Gastrocnemius medialis (tissue), 4 donors: ENCODE results near the gene FCER1G. TPM values are rescaled to one million over a fixed set of nuclear protein-coding genes. Genes with fewer than 3 reads are reported as not detected.

Experiments used
- ATAC-seq, 2 donors: fragments of 150-250 bp; one replicate each; pipeline ENCODE4 v1.9.1; 2016
- DNase-seq, 2 donors: peaks; one replicate each; pipeline ENCODE4 v3.0.0-alpha.2; 2019
- H3K27ac ChIP-seq, 4 donors: fragments of 200-600 bp; sonication (generic); 1 replicate in 1 of 4; 2 replicates in 3 of 4; pipeline ENCODE4 v1.5.1; 2016 to 2018; ENCODE audit warnings: mild to moderate bottlenecking in 2 of 4, moderate library complexity in 1 of 4
- H3K27me3 ChIP-seq, 3 donors: fragments of 200-600 bp; sonication (generic) in 2 of 3; 1 replicate in 1 of 3; 2 replicates in 2 of 3; pipeline versions ENCODE4 v1.5.1 to v1.6.0; 2016 to 2019; ENCODE audit warnings: mild to moderate bottlenecking in 1 of 3, moderate library complexity in 1 of 3
- H3K36me3 ChIP-seq, 2 donors: fragments of 200-600 bp; sonication (generic) in 1 of 2; one replicate each; pipeline ENCODE4 v1.5.1; 2017 to 2018
- H3K4me1 ChIP-seq, 2 donors: fragments of 200-600 bp; sonication (generic) in 1 of 2; one replicate each; pipeline ENCODE4 v1.5.1; 2016 to 2017; ENCODE audit warnings: mild to moderate bottlenecking in 2 of 2
- H3K4me3 ChIP-seq, 4 donors: fragments of 200-600 bp; sonication (generic) in 3 of 4; 1 replicate in 1 of 4; 2 replicates in 3 of 4; pipeline ENCODE4 v1.5.1; 2016 to 2019; ENCODE audit warnings: mild to moderate bottlenecking in 2 of 4
- H3K9me3 ChIP-seq, 3 donors: fragments of 200-600 bp; sonication (generic) in 2 of 3; 1 replicate in 1 of 3; 2 replicates in 2 of 3; pipeline ENCODE4 v1.5.1; 2016 to 2019
- CTCF ChIP-seq, 5 experiments: fragments of 450-650 bp in 3 of 5; fragments of 200-600 bp in 2 of 5; sonication (generic) in 2 of 5; IDR thresholded peaks in 4 of 5; conservative IDR thresholded peaks in 1 of 5; 1 replicate in 4 of 5; 2 replicates in 1 of 5; pipeline ENCODE4 v1.5.1; 2016 to 2019; ENCODE audit warnings: antibody characterized with exemption in 5 of 5, mild to moderate bottlenecking in 3 of 5, moderate library complexity in 3 of 5
- POLR2A ChIP-seq, 2 donors: fragments of 450-650 bp; IDR thresholded peaks; one replicate each; pipeline ENCODE4 v1.6.1; 2017; ENCODE audit warnings: antibody characterized with exemption in 2 of 2, mild to moderate bottlenecking in 2 of 2, moderate library complexity in 2 of 2
- in situ Hi-C, 4 donors: fragments of 200-750 bp; cut with MboI; loops; one replicate each; pipeline versions ENCODE4 v1.15.0 to v1.8.0; 2017; ENCODE audit warnings: low sequenced_read_pairs in 4 of 4
- intact Hi-C: fragments of 100-400 bp; cut with DNase I; formaldehyde crosslinking; loops from one replicate; pipeline ENCODE4 v1.15.1; 2023; ENCODE audit warnings: low total_unique reads
- total RNA-seq, 4 donors: library from RNA; depleted of rRNA; stranded (reverse); fragments of >200 nt; gene quantifications; one replicate each; pipeline versions ENCODE4 v1.1.0 to v1.2.3, GENCODE V29; 2016

FCER1G gene
- total RNA-seq, 4 donors from 2014 or later, result 4.2 to 20.4 (median 18.5) TPM

GRCh38 chr1:161188381-161188780 lies 26.7 kb upstream of the FCER1G start:
- ATAC-seq, result no peak
- Histone ChIP-seq H3K27me3 (no peaks in the 10 kb centered on the region), H3K4me1 (peaks cover 21% of the 10 kb centered on the region in 2 donors), H3K27ac (no peak overlapping the region), H3K9me3 (no peaks in the 10 kb centered on the region), H3K36me3 (no peaks in the 10 kb centered on the region), H3K4me3 (no peak overlapping the region)
- intact Hi-C loops, result no loop called here
- no peak for TF ChIP-seq POLR2A (IDR thresholded peaks at IDR 0.05)
- no peak for TF ChIP-seq CTCF (IDR thresholded peaks at IDR 0.05 in 4 of 5, conservative IDR thresholded peaks at IDR 0.05 in 1 of 5)
- DNase-seq, result no peak
- in situ Hi-C loops, result loop anchor here in 1 of 4 donors (25.0 kb wide), 1 partner anchor 574 kb away; the partner anchor contains the start of gene ATF6

- intact Hi-C loops, result no loop called here
- no peak for DNase-seq
- no peaks in the 10 kb centered on the region for H3K9me3 ChIP-seq
- ATAC-seq, result no peak
- no peaks in the 10 kb centered on the region for H3K36me3 ChIP-seq
- peaks cover 21 to 24% of the 10 kb centered on the region in 2 donors for H3K4me1 ChIP-seq
- in situ Hi-C loops, result loop anchor here in 1 of 4 donors (25.0 kb wide), 1 partner anchor 573 kb away; the partner anchor contains the start of gene ATF6
- no peaks in the 10 kb centered on the region for H3K27me3 ChIP-seq
- no peak overlapping the region for H3K27ac ChIP-seq
- TF ChIP-seq CTCF (IDR thresholded peaks at IDR 0.05 in 4 of 5, conservative IDR thresholded peaks at IDR 0.05 in 1 of 5) (no peak), POLR2A (IDR thresholded peaks at IDR 0.05) (no peak)
- no peak overlapping the region for H3K4me3 ChIP-seq
These were observed 26.1 kb upstream of the FCER1G start for GRCh38 chr1:161189036-161189435.

GRCh38 chr1:161190962-161191521 lies 24.1 kb upstream of the FCER1G start:
- in situ Hi-C loops, result loop anchor here in 2 of 4 donors (10.0 to 25.0 kb wide), 2 partner anchors 194 to 571 kb away; partner anchors contain the start of gene ATF6 (in 1 of the 2)
- no peak for ATAC-seq

GRCh38 chr1:161191971-161192370 lies 23.1 kb upstream of the FCER1G start:
- in situ Hi-C loops (loop anchor here in 2 of 4 donors (10.0 to 25.0 kb wide), 2 partner anchors 193 to 570 kb away; partner anchors contain the start of gene ATF6 (in 1 of the 2)), intact Hi-C loops (loop anchor here (2.0 kb wide), 1 partner anchor 33 kb away; no protein-coding TSS in a partner anchor)
- H3K27me3 ChIP-seq, result no peaks in the 10 kb centered on the region
- H3K4me3 ChIP-seq, result no peak overlapping the region
- ATAC-seq (no peak), DNase-seq (no peak)
- peaks cover 3 to 4% of the 10 kb centered on the region in 2 donors for H3K4me1 ChIP-seq
- no peak for TF ChIP-seq POLR2A (IDR thresholded peaks at IDR 0.05)
- no peak for TF ChIP-seq CTCF (IDR thresholded peaks at IDR 0.05 in 4 of 5, conservative IDR thresholded peaks at IDR 0.05 in 1 of 5)
- H3K9me3 ChIP-seq, result no peaks in the 10 kb centered on the region
- H3K27ac ChIP-seq, result no peak overlapping the region
- H3K36me3 ChIP-seq, result no peaks in the 10 kb centered on the region

More at GRCh38 chr1:161190962-161191521, 24.1 kb upstream of the FCER1G start:
- TF ChIP-seq POLR2A (IDR thresholded peaks at IDR 0.05), result no peak
- no peak for TF ChIP-seq CTCF (IDR thresholded peaks at IDR 0.05 in 4 of 5, conservative IDR thresholded peaks at IDR 0.05 in 1 of 5)
- intact Hi-C loops, result no loop called here
- no peaks in the 10 kb centered on the region for H3K36me3 ChIP-seq
- H3K4me1 ChIP-seq, result peaks cover 8% of the 10 kb centered on the region in 2 donors
- no peaks in the 10 kb centered on the region for H3K27me3 ChIP-seq
- H3K4me3 ChIP-seq, result no peak overlapping the region
- no peaks in the 10 kb centered on the region for H3K9me3 ChIP-seq
- peak overlapping the region in 1 of 4 donors; percentile 23 for H3K27ac ChIP-seq
- DNase-seq, result no peak
